Gastroesophageal sphincter (tissue), 4 donors: ENCODE results near the gene MRPL27. TPM values are rescaled to one million over a fixed set of nuclear protein-coding genes. Genes with fewer than 3 reads are reported as not detected.

Source experiments
- ATAC-seq: fragments of 150-250 bp; one replicate; pipeline ENCODE4 v1.9.1; 2016; ENCODE audit warnings: mild to moderate bottlenecking, moderate library complexity
- H3K27ac ChIP-seq, 4 donors: fragments of 200-600 bp; sonication (generic) in 3 of 4; 1 replicate in 3 of 4; 2 replicates in 1 of 4; pipeline ENCODE4 v1.5.1; 2016 to 2019
- H3K27me3 ChIP-seq: fragments of 200-600 bp; sonication (generic); one replicate; pipeline ENCODE4 v1.5.1; 2019
- H3K36me3 ChIP-seq, 2 donors: fragments of 200-600 bp; sonication (generic); one replicate each; pipeline ENCODE4 v1.5.1; 2019; ENCODE audit warnings: control low read depth in 1 of 2
- H3K4me1 ChIP-seq, 3 donors: fragments of 200-600 bp; sonication (generic); 1 replicate in 2 of 3; 2 replicates in 1 of 3; pipeline ENCODE4 v1.5.1; 2016 to 2019; ENCODE audit warnings: control low read depth in 2 of 3
- H3K4me3 ChIP-seq, 2 donors: fragments of 200-600 bp; sonication (generic); one replicate each; pipeline ENCODE4 v1.5.1; 2019; ENCODE audit warnings: mild to moderate bottlenecking in 1 of 2, moderate library complexity in 1 of 2
- H3K9me3 ChIP-seq, 3 donors: fragments of 200-600 bp; sonication (generic); one replicate each; pipeline ENCODE4 v1.5.1; 2017 to 2019; ENCODE audit warnings: control low read depth in 2 of 3
- CTCF ChIP-seq, 4 experiments: fragments of 200-600 bp in 2 of 4; fragments of 450-650 bp in 2 of 4; sonication (generic) in 1 of 4; IDR thresholded peaks; one replicate each; pipeline ENCODE4 v1.5.1; 2017 to 2019; ENCODE audit warnings: antibody characterized with exemption in 4 of 4, mild to moderate bottlenecking in 2 of 4, moderate library complexity in 2 of 4
- EP300 ChIP-seq: sonication (generic); formaldehyde crosslinking; IDR thresholded peaks from one replicate; pipeline ENCODE4 v1.6.1; 2017; ENCODE audit warnings: antibody characterized with exemption, mild to moderate bottlenecking
- POLR2A ChIP-seq, 2 donors: fragments of 450-650 bp; IDR thresholded peaks; one replicate each; pipeline ENCODE4 v1.6.1; 2017; ENCODE audit warnings: antibody characterized with exemption in 2 of 2, mild to moderate bottlenecking in 2 of 2, moderate library complexity in 1 of 2
- POLR2AphosphoS5 ChIP-seq: sonication (generic); formaldehyde crosslinking; IDR thresholded peaks from one replicate; pipeline ENCODE4 v1.6.1; 2017; ENCODE audit warnings: antibody characterized with exemption
- WGBS, 2 donors: methylation state at CpG; one replicate each; pipeline ENCODE4 v1.1.5; 2018; ENCODE audit warnings: low coverage in 1 of 2; 5-methylcytosine and 5-hydroxymethylcytosine counted together
- total RNA-seq, 4 donors: library from RNA; depleted of rRNA; stranded (reverse); fragments of >200 nt; gene quantifications; one replicate each; pipeline ENCODE4 v1.1.0, GENCODE V29; 2016

The MRPL27 gene
- total RNA-seq, 4 donors from 2014 or later = 40.3 to 62.1 (median 52.2) TPM

GRCh38 chr17:50345432-50346312 lies 27.3 kb downstream of the MRPL27 start, which contains the start of gene XYLT2:
Gene XYLT2 (plus strand): TSS chr17:50346126. CDS start chr17:50346141, 15 bp downstream.
- ATAC-seq = peak; percentile 94
- Histone ChIP-seq H3K4me3 (peak within 1 kb of the TSS; percentile 88 to 90), H3K4me1 (peaks cover 0 to 35% (median 22%) of the 10 kb centered on the region in 3 donors), H3K27me3 (no peaks in the 10 kb centered on the region), H3K9me3 (no peaks in the 10 kb centered on the region), H3K27ac (peak within 1 kb of the TSS in 3 of 4 donors; percentile 74 to 84 (median 83)), H3K36me3 (no peaks in the 10 kb centered on the region)
- TF ChIP-seq POLR2AphosphoS5 (peak; percentile 7), EP300 (no peak), POLR2A (IDR thresholded peaks at IDR 0.05) (peak; percentile 36 to 47), CTCF (IDR thresholded peaks at IDR 0.05) (no peak)
- 12% methylated on average over 9 of the region's 87 CpGs; no CpG with 5 or more reads in 1 of the 2 donors for WGBS, 2 donors

DNA sequence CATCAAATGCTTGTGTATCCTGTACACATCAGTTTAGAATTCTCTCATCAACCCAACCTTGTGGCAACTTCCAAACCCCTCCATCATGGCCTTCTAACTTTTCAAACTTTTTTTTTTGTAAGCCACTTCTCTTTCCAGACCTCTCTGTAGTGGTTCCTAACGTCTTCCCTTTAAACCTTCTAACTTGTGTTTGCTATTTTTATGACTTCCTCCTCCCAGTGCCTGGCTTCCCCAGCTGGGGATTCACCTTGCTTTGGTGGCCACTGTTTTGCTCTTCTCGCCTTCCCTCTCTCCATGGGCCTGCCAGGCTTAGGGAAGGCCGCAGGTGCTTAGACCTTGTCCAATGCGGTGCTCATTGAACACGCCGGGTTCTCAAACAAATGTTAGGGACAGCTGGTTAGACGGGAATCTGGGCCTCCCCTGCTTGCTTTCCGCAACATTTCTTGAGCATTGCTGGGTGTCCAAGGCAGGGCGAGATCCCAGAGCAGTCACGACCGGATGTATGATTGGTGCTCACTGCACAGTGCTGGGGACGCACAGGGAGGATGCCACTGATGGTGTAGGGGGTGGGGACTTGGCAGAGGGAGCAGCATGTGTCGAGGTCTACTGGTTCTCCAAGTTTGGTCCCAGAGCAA lies 28.1 kb downstream of the MRPL27 start:
- H3K4me3 ChIP-seq = peak overlapping the region in 1 of 2 donors; percentile 90
- peaks cover 0 to 35% (median 22%) of the 10 kb centered on the region in 3 donors for H3K4me1 ChIP-seq
- no peaks in the 10 kb centered on the region for H3K9me3 ChIP-seq
- no peaks in the 10 kb centered on the region for H3K27me3 ChIP-seq
- no peaks in the 10 kb centered on the region for H3K36me3 ChIP-seq
- TF ChIP-seq EP300 = no peak
- TF ChIP-seq POLR2A (IDR thresholded peaks at IDR 0.05) = no peak
- TF ChIP-seq POLR2AphosphoS5 = no peak
- TF ChIP-seq CTCF (IDR thresholded peaks at IDR 0.05) = no peak
- no peak overlapping the region for H3K27ac ChIP-seq
- WGBS, 2 donors = 43 to 53% methylated on average over 1 to 5 of the region's 13 CpGs
- ATAC-seq = no peak

GRCh38 chr17:50339381-50339780 lies 33.6 kb downstream of the MRPL27 start:
- Histone ChIP-seq H3K36me3 (no peaks in the 10 kb centered on the region), H3K9me3 (peaks cover 0 to 11% (median 0%) of the 10 kb centered on the region in 3 donors), H3K27me3 (no peaks in the 10 kb centered on the region), H3K27ac (no peak overlapping the region), H3K4me1 (no peaks in the 10 kb centered on the region), H3K4me3 (no peak overlapping the region)
- no peak for TF ChIP-seq EP300
- no peak for TF ChIP-seq POLR2A (IDR thresholded peaks at IDR 0.05)
- no peak for TF ChIP-seq POLR2AphosphoS5
- no peak for TF ChIP-seq CTCF (IDR thresholded peaks at IDR 0.05)
- no peak for ATAC-seq

GRCh38 chr17:50338645-50339044 lies 34.3 kb downstream of the MRPL27 start:
- Histone ChIP-seq H3K36me3 (no peaks in the 10 kb centered on the region), H3K4me3 (no peak overlapping the region), H3K27ac (no peak overlapping the region), H3K4me1 (no peaks in the 10 kb centered on the region), H3K9me3 (peaks cover 0 to 11% (median 0%) of the 10 kb centered on the region in 3 donors), H3K27me3 (no peaks in the 10 kb centered on the region)
- TF ChIP-seq POLR2A (IDR thresholded peaks at IDR 0.05) (no peak), CTCF (IDR thresholded peaks at IDR 0.05) (no peak), POLR2AphosphoS5 (no peak), EP300 (no peak)
- ATAC-seq = no peak
